ENCODE measurements around the gene OLAH. TPM values are rescaled to one million over a fixed set of nuclear protein-coding genes. Genes with fewer than 3 reads are reported as not detected.

Gene OLAH
- total and polyA plus RNA-seq, 4 donors = 0.25 to 0.42 TPM; not detected in 2

GRCh38 chr10:15103513-15103912, 59.8 kb downstream of the OLAH start:
- TF ChIP-seq TAF1 (conservative IDR thresholded peaks at IDR 0.05) (no peak), REST (IDR thresholded peaks at IDR 0.05) (no peak), CTCF (IDR thresholded peaks at IDR 0.05; ENCODE audit: low read depth, low read length, missing input control) (no peak), FOXA2 (IDR thresholded peaks at IDR 0.05) (no peak), ATF3 (IDR thresholded peaks at IDR 0.05) (no peak), YY1 (IDR thresholded peaks at IDR 0.05) (no peak), RXRA (IDR thresholded peaks at IDR 0.05) (no peak), HNF4G (IDR thresholded peaks at IDR 0.05) (no peak), NR2F2 (IDR thresholded peaks at IDR 0.05) (no peak), SP1 (IDR thresholded peaks at IDR 0.05) (no peak)
- TF ChIP-seq, protein P1, sequence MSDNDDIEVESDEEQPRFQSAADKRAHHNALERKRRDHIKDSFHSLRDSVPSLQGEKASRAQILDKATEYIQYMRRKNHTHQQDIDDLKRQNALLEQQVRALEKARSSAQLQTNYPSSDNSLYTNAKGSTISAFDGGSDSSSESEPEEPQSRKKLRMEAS (IDR thresholded peaks at IDR 0.05) = no peak
- WGBS = 96% methylated on average over 9 of the region's 9 CpGs
- H3K9me3 ChIP-seq (ENCODE audit: control insufficient read depth in 4 of 4, low read length in 3 of 4) = no peaks in the 10 kb centered on the region
- H3K36me3 ChIP-seq (ENCODE audit: control insufficient read depth in 4 of 4, insufficient read depth in 3 of 4, low read depth in 1 of 4, low read length in 3 of 4) = peaks cover 9 to 24% (median 23%) of the 10 kb centered on the region in 4 donors
- DNase-seq (ENCODE audit: low spot score) = no peak
- no peak overlapping the region for H3K27ac ChIP-seq (ENCODE audit: low read depth in 1 of 2, low read length in 2 of 2)
- H3K27me3 ChIP-seq (ENCODE audit: control insufficient read depth in 4 of 4, insufficient read depth in 4 of 4, low read length in 3 of 4) = no peaks in the 10 kb centered on the region
- no peak overlapping the region for H3K9ac ChIP-seq (ENCODE audit: low read depth in 1 of 2, low read length in 2 of 2)
- no peak overlapping the region for H3K4me3 ChIP-seq (ENCODE audit: low read depth in 1 of 3, low read length in 3 of 3)
- H3K4me1 ChIP-seq (ENCODE audit: control insufficient read depth in 4 of 4, insufficient read depth in 4 of 4, low read length in 3 of 4) = peaks cover 4 to 9% (median 6%) of the 10 kb centered on the region in 4 donors

DNA sequence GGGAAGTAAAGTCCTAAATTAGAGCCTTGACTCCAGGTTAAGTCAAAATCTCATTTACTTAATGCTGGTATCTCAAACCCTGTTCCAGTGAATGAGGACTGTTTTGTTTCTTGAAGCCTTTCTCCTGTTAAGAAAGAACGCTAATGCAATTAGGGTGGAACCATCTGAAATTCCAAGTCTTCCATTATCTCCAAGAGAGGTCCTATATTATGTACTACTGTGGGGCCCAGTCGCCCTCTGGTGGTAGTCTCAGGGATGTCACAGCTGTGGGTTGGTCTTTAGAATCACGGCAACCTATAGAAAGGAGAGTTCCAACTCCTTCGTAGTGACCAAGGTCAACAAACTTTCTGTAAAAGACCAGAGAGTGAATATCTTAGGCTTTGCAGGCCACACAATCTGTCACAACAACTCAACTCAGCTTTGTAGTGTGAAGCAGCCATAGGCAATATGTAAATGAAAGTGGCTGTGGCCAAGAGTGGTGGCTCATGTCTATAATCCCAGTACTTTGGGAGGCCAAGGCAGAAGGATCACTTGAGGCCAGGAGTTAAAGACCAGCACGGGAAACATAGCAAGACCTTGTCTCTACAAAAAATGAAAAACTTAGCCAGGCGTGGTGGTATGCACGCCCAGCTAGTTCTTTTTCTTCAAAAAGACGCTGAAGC, 62.7 kb downstream of the OLAH start:
- 68% methylated on average over 8 of the region's 8 CpGs for WGBS
- Histone ChIP-seq H3K36me3 (ENCODE audit: control insufficient read depth in 4 of 4, insufficient read depth in 3 of 4, low read depth in 1 of 4, low read length in 3 of 4) (peaks cover 12 to 28% (median 23%) of the 10 kb centered on the region in 4 donors), H3K4me3 (ENCODE audit: low read depth in 1 of 3, low read length in 3 of 3) (no peak overlapping the region), H3K27me3 (ENCODE audit: control insufficient read depth in 4 of 4, insufficient read depth in 4 of 4, low read length in 3 of 4) (no peaks in the 10 kb centered on the region), H3K4me1 (ENCODE audit: control insufficient read depth in 4 of 4, insufficient read depth in 4 of 4, low read length in 3 of 4) (peaks cover 2 to 11% (median 8%) of the 10 kb centered on the region in 4 donors), H3K9ac (ENCODE audit: low read depth in 1 of 2, low read length in 2 of 2) (no peak overlapping the region), H3K27ac (ENCODE audit: low read depth in 1 of 2, low read length in 2 of 2) (no peak overlapping the region), H3K9me3 (ENCODE audit: control insufficient read depth in 4 of 4, low read length in 3 of 4) (no peaks in the 10 kb centered on the region)
- TF ChIP-seq EGR1 (IDR thresholded peaks at IDR 0.05; ENCODE audit: low read depth in 2 of 2) = no peak
- TF ChIP-seq CTCF (IDR thresholded peaks at IDR 0.05; ENCODE audit: low read depth, low read length, missing input control) = peak; percentile 71
- peak; percentile 82 to 91 for TF ChIP-seq RAD21 (IDR thresholded peaks at IDR 0.05)
- peak; percentile 77 for DNase-seq (ENCODE audit: low spot score)
